ENCODE measurements around the gene ZBTB16. TPM values are rescaled to one million over a fixed set of nuclear protein-coding genes. Genes with fewer than 3 reads are reported as not detected.

Gene ZBTB16
- total RNA-seq, result 25.4 TPM
- long read RNA-seq, transcript ZBTB16-201 (7 exons, 2,523 nt), result major isoform, 26 of 51 reads
- long read RNA-seq, partial matches to known transcripts, result 9 of 51 reads
- long read RNA-seq, other reads (novel, unspliced or antisense), result 16 of 51 reads

DNA sequence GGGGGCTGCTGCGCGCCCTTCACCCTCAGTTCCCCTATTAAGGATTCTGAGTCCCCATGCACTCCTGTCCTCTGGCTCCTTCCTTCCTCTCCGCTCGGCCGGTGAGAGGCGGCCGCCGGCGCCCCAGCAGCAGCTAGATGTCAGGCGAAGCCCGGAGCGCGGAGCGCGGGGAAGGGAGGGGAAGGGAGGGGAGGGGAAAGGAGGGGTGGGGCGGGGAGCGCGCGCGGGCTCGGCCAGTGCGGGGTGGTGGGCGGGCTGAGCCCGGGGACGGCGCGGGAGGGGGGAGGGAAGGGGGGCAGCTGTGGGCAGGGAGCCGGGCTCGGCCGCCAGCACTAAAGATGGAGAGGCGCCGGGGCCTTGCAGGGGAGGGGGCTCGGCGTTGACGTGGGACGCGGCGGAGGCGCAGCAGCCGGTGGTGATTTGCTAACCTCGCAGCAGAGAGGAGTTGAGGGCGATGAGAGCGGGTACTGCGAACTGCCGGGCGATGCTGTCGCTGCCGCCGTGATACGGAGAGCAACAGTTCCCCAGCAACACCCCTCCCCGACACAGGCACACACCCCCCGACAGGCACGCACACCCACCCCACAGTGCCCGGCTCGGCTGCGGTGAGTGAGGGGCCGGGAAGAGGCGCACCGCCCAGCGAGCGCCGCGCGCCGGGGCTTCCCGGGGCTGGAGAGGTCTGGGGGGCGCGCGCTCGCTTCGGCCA is at the start of gene ZBTB16:
ZBTB16 (plus strand) TSS at position 434 of the 706 bp plus-strand sequence. CDS start 3,590 bp downstream, outside the sequence.
- intact Hi-C loops (cut with DNase I), result loop anchor here (1.0 to 2.0 kb wide), 3 partner anchors 23 to 201 kb away; no protein-coding TSS in a partner anchor
- DNase-seq (ENCODE audit: low spot score), result peak; percentile 93

DNA sequence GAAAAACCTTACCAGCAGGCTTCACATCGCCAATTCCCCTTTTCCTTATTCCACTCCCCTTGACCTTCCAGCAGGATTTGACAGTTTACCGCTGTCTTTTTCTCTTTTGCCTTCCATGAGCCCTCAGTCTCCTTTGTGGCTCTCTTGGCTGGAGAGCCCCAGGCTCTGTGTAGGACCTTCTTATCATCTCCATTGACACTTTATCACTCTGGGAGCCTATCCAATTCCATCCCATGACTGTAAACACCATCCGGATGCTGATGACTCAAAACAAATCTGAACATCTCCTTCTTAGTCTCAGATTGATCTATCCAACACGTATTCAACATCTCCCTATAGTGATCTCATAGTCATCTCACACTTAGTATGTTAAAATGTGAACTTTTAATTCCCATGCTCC is 48.6 kb upstream of the ZBTB16 start:
- intact Hi-C loops (cut with DNase I), result no loop called here
- DNase-seq (ENCODE audit: low spot score), result no peak

GRCh38 chr11:114011443-114011842 is 48.1 kb upstream of the ZBTB16 start:
- no peak for DNase-seq (ENCODE audit: low spot score)
- intact Hi-C loops (cut with DNase I), result no loop called here

DNA sequence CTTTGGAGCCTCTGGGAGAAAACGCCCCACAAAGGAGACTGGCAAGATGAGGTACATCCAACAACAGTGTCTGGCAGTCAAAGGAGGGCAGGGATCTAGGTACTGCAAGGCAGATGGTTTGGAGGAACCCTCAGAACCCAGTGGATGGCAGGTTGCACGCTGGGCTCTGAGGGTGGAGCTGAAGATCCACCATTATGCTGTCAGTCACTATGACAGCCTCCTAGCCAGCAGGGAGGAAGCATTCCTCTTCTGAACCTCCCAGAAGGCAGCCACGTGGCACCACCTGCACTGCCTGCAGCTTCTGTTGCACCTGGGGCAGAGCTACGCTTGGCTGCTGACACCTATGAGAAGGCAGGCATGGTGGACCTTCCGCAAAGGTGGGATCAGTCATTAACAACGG is 44.4 kb upstream of the ZBTB16 start:
- DNase-seq (ENCODE audit: low spot score), result no peak
- intact Hi-C loops (cut with DNase I), result no loop called here

- DNase-seq (ENCODE audit: low spot score), result no peak
- intact Hi-C loops (cut with DNase I), result no loop called here
Measured at GRCh38 chr11:114016986-114017385, 42.5 kb upstream of the ZBTB16 start.

GRCh38 chr11:114017723-114018122 is 41.8 kb upstream of the ZBTB16 start:
- no peak for DNase-seq (ENCODE audit: low spot score)
- intact Hi-C loops (cut with DNase I), result no loop called here

DNA sequence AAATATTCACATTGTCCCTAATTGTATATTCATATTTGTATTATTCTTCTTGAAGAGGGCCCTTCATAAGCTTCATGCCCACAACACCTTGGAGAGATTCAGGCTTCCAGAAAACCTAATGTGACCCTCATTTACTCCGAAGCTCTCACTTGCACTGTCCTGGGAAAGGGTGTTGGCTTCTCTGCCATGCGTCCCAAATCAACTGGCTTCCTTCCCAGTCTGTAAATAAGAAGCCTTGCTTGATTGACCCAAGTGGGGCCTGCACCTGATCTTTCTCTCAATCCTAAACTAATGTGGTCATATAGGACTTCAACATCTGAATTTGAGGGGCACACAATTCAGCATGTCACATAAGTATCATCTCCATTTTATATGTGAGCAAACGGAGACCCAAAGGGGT is 40.5 kb upstream of the ZBTB16 start:
- intact Hi-C loops (cut with DNase I), result no loop called here
- no peak for DNase-seq (ENCODE audit: low spot score)

GRCh38 chr11:114019574-114019973 is 39.9 kb upstream of the ZBTB16 start:
- no peak for DNase-seq (ENCODE audit: low spot score)
- intact Hi-C loops (cut with DNase I), result no loop called here

GRCh38 chr11:114025329-114025907 is 34.1 kb upstream of the ZBTB16 start:
- no peak for DNase-seq (ENCODE audit: low spot score)
- intact Hi-C loops (cut with DNase I), result loop anchor here (10.0 kb wide), 1 partner anchor 131 kb away; no protein-coding TSS in a partner anchor

DNA sequence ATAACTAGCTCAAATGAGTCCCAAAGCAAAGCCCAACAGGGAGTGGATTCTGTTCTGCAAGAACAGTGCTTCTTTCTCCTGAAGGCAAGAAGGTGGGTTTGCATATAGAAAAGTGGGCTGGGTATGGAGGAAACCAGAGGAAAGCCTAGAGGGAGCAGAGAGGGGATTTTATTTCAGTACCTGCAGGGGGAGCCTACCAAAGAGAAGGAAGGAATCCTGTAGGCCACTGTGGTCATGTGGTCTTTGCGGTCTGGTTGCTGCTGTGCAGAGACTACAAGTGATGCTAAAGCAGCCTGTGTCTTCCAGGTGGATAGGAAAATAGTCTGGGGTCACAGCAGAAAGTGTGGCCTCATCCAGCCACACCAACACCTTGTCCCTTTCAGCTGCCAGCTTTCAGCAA is 33.2 kb upstream of the ZBTB16 start:
- intact Hi-C loops (cut with DNase I), result loop anchor here (10.0 kb wide), 1 partner anchor 132 kb away; no protein-coding TSS in a partner anchor
- no peak for DNase-seq (ENCODE audit: low spot score)

- intact Hi-C loops (cut with DNase I), result loop anchor here (10.0 kb wide), 1 partner anchor 133 kb away; no protein-coding TSS in a partner anchor
- no peak for DNase-seq (ENCODE audit: low spot score)
Measured at GRCh38 chr11:114027391-114027790, 32.1 kb upstream of the ZBTB16 start.

GRCh38 chr11:114027926-114028325 is 31.6 kb upstream of the ZBTB16 start:
- intact Hi-C loops (cut with DNase I), result loop anchor here (10.0 kb wide), 1 partner anchor 133 kb away; no protein-coding TSS in a partner anchor
- no peak for DNase-seq (ENCODE audit: low spot score)

DNA sequence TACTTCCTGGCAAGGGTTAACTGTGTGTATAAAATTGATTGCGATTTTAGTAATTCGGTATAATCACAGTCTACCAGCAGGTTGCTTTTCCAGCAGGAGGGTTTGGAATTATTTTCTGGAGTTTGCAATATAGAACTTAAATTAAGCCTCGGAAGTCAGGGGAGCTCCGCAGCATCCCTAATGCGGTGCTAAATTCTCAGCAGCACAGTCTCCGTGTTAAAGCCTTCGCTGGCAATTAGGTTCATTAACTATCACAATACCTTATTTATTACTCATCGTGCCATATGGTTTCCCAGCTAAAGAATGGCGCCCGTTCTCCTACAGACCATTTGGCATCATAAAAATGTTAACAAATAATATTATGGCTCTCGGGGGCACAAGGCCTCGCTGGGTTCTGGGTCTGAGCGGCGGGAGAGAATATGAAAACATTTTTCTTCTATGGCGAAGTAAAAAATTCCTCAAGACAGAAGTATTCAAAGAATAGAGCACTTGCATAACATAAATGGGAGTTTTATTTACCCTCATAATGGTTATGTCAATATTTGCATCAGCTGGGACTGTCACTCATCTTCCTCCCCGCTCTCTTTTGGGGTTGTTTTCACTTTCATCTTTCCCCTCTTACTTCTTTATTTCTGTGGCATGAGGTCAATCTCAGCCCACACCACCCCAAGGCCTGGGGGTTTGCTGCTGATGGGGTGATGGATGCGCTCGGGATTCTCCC is 28.1 kb upstream of the ZBTB16 start:
- no peak for DNase-seq (ENCODE audit: low spot score)
- intact Hi-C loops (cut with DNase I), result loop anchor here (5.0 kb wide), 1 partner anchor 34 kb away; no protein-coding TSS in a partner anchor

DNA sequence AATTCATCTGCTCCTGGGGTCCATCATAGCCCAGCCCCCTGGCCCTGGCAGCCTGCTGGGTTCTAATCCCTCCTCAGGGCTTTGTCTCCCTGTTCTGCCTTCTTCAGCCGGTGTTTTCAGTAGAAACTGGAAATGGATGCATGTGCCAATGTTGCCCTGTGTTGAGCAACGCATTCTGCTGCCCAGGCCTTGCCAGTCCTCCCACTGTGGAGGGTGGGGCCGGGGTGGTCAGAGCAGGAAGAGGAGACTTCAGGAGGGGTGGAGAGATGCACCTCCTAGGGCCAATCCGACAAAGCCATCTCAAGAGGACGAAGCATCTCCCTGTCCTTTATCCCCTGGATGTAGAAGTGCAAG is 27.6 kb upstream of the ZBTB16 start:
- intact Hi-C loops (cut with DNase I), result loop anchor here (5.0 kb wide), 1 partner anchor 35 kb away; no protein-coding TSS in a partner anchor
- DNase-seq (ENCODE audit: low spot score), result no peak

DNA sequence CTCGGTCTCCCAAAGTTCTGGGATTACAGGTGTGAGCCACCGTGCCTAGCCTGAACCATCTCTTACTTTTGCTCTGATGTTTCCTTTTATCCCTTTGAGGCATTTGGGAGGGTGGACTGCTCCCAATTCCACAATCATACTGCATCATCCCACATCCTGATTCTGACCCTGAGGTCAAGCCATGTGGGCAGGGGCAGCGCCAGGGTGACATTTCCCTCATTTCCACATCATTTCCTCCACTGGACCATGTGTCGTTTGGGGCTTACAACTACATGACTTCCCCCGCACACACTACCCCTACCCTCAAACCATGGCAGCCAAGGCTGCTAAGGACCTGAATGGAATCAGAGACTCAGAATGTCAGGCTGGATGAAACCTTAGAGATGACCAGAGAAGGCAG is 26.4 kb upstream of the ZBTB16 start:
- intact Hi-C loops (cut with DNase I), result loop anchor here (5.0 kb wide), 1 partner anchor 36 kb away; no protein-coding TSS in a partner anchor
- no peak for DNase-seq (ENCODE audit: low spot score)

- intact Hi-C loops (cut with DNase I), result loop anchor here (5.0 kb wide), 1 partner anchor 36 kb away; no protein-coding TSS in a partner anchor
- DNase-seq (ENCODE audit: low spot score), result no peak
Measured at GRCh38 chr11:114033572-114033971, 25.9 kb upstream of the ZBTB16 start.

- DNase-seq (ENCODE audit: low spot score), result no peak
- intact Hi-C loops (cut with DNase I), result loop anchor here (5.0 kb wide), 2 partner anchors 38 to 207 kb away; no protein-coding TSS in a partner anchor
Measured at GRCh38 chr11:114034956-114035355, 24.6 kb upstream of the ZBTB16 start.

DNA sequence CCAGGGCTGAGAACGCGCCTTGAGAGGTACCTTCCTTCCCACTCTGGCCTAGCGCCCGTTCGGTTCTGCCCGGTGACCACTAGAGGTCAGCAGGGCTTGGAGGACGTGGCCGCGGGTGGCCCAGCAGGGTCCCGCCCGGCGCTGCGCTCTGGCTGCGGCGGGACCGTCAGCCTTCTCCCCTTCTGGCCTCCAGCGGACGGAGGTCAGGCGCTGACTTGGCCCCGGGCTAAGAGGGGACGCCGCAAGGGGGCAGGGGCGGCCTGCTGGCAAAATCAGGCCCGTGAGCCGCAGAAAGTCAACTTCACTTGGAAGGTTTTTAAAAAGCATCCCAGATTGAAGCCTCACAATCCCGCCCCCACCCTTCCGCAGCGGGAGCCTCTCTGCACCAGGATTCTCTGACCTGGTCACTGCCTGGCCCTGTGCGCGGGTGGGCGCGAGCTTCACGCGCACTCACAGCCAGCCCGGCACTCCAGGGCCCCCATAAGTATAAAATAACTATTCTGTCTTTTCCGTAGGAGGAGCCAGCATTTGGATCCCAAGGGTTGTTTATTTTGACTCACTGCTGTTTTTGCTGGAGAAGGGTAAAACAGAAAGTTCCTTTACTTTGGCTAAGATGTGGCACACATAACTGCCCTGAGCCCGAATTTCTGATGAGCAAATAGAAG is 23.2 kb upstream of the ZBTB16 start:
- peak; percentile 91 for DNase-seq (ENCODE audit: low spot score)
- intact Hi-C loops (cut with DNase I), result loop anchor here (1.0 to 5.0 kb wide), 4 partner anchors 23 to 225 kb away; partner anchors contain the start of gene ZBTB16

DNA sequence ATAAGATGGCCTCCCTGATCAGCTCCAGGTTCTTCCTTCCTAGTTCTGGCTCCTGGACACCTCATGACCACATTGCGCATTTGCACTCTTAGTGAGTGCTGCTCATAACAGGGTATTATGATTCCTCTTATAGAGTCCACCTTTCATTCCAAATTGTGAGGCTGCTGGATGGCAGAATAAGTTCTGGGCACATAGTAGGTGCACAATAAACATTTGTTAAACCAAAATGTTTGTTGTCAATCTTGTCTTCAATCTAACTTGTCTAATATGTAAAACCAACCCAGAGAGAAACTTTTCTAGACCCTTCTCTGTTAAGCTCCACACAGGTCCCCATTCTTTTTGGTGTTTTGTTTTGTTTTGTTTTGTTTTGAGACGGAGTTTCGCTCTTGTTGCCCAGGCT is 22.6 kb upstream of the ZBTB16 start:
- intact Hi-C loops (cut with DNase I), result loop anchor here (1.0 to 5.0 kb wide), 4 partner anchors 22 to 224 kb away; partner anchors contain the start of gene ZBTB16
- no peak for DNase-seq (ENCODE audit: low spot score)

Measured in cardiac septum (tissue), 1 donor.